Fibroblast of lung (primary cell): Measurements from ENCODE around the gene S100A12.

Experiments used
- EZH2 ChIP-seq: IDR thresholded peaks from 2 replicates; pipeline ENCODE4 v1.5.1; 2012; ENCODE audit warnings: low read length, control low read depth, mild to moderate bottlenecking; ENCODE audit errors: missing control alignments
- TF ChIP-seq, protein P1 (sequence below), 2 donors: IDR thresholded peaks in 1 of 2; conservative IDR thresholded peaks in 1 of 2; 1 replicate in 1 of 2; 2 replicates in 1 of 2; pipeline ENCODE4 v1.5.1; 2011 to 2012; ENCODE audit warnings: low read length in 2 of 2, control low read depth in 1 of 2, inconsistent platforms in 1 of 2, low read depth in 1 of 2, mild to moderate bottlenecking in 1 of 2

DNA sequence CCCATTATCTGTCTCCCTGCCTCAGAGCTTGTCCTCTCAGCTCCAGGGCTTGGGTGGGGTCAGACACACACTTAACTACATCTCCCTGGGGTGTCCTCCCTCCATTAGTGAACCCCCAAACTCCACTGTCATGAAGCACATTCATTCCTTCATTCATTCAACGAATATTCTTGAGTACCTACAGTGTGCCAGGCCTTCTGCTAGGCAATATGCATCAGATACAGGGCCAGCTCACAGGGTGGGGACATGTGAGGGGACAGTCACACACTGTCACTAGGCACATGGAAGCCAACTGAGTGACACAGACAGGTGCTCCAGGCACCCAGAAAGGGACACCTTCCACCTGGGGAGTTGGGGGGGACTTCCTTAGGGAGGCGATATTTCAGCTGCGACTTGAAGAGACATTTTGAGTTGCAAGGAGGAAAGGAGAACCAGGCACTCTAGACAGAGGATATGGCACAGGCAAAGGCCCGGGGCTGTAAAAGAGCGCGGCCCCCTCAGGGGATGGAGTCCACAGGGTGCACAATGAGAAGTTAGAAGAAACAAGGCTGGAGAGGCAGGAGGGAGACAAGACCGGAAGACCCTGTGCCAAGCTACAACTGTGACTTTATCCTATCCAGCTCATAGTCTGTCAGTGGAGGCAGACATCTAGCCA, 24.1 kb upstream of the S100A12 start:
- TF ChIP-seq, protein P1, sequence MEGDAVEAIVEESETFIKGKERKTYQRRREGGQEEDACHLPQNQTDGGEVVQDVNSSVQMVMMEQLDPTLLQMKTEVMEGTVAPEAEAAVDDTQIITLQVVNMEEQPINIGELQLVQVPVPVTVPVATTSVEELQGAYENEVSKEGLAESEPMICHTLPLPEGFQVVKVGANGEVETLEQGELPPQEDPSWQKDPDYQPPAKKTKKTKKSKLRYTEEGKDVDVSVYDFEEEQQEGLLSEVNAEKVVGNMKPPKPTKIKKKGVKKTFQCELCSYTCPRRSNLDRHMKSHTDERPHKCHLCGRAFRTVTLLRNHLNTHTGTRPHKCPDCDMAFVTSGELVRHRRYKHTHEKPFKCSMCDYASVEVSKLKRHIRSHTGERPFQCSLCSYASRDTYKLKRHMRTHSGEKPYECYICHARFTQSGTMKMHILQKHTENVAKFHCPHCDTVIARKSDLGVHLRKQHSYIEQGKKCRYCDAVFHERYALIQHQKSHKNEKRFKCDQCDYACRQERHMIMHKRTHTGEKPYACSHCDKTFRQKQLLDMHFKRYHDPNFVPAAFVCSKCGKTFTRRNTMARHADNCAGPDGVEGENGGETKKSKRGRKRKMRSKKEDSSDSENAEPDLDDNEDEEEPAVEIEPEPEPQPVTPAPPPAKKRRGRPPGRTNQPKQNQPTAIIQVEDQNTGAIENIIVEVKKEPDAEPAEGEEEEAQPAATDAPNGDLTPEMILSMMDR (conservative IDR thresholded peaks at IDR 0.05 in 1 of 2, IDR thresholded peaks at IDR 0.05 in 1 of 2; ENCODE audit: low read depth in 1 of 2, low read length in 2 of 2), result no peak
- no peak for TF ChIP-seq EZH2
